GM11168 (cell line): ENCODE data around the gene BNIP2.
"Not testable (repeated sequence)": the region's sequence is repeated elsewhere in the genome, so short reads cannot be mapped to it uniquely, and the experiment has no call there.

Experiments used
- in situ Hi-C: fragments of 300-500 bp; cut with MboI; formaldehyde crosslinking; loops from one replicate; pipeline ENCODE4 v1.12.0; 2022; ENCODE audit warnings: low sequenced_read_pairs; ENCODE audit not compliant: unreplicated experiment

BNIP2 gene

DNA sequence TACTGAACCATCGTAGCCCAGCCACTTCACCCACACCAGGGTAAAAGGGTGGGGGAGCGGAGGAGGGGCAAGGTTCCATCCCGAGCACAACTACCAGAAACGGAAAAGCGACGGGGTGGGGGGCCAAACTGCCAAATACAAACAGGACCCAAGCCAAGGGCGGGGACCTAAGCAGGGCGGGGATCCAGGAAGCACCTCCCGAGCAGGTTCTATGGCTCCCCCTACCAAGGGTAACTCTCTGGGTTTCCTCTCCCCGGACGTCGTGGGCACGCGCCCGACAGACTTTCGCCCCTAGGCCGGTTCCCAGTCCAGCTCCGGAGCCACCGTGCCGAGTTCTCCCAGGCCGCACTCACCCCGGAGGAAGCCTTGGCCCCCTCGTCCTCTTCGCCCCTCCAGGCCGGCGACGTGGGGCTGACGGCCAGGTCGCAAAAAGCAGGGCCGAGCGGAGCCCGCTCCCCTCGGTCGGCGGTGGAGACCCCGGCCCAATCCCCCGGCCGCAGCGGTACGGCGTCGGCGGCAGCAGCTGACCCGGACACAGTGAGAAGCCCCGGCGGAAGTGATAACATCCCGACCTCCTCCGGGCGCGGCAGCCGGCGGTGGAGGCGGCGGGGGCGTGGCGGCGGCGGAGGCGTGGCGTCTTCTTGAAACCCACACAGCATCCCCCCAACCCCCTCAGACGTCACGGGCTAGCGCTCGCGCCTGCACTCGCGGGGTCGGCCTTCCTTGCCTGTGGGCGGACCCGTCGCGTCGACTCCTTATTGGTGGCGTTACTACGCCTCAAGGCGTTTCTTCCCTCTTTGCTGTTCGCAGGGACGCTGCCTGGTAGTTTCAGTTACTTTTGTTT is at the start of gene BNIP2:
Gene BNIP2 (minus strand): TSS at position 539 of the 844 bp plus-strand sequence. CDS start 6,863 bp downstream, outside the sequence.
- in situ Hi-C loops, result no loop called here

- in situ Hi-C loops, result loop anchor here (25.0 kb wide), 1 partner anchor 449 kb away; no protein-coding TSS in a partner anchor
These were observed 49.6 kb upstream of the BNIP2 start for GRCh38 chr15:59738676-59739075.

- in situ Hi-C loops, result loop anchor here (25.0 kb wide), 1 partner anchor 451 kb away; no protein-coding TSS in a partner anchor
These were observed 47.1 kb upstream of the BNIP2 start for GRCh38 chr15:59736181-59736580.

DNA sequence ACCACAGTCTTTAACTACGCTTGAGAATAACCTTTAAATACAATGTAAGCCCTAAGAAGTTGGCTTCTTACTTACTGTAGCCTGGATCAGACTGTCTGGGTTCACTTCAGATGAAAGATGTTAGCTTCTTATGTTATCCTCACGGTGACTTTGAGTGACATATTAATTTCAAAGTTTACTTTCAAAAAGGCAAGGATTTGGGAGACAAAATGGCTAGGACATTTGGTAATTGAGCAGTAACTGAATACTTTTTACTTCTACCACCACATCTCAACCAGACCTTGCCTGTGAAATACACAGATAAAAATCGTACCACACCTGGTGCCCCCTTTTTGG is 36.0 kb upstream of the BNIP2 start:
- in situ Hi-C loops, result loop anchor here (25.0 kb wide), 1 partner anchor 462 kb away; no protein-coding TSS in a partner anchor

- in situ Hi-C loops, result no loop called here
These were observed 34.7 kb upstream of the BNIP2 start for GRCh38 chr15:59723687-59724346.

DNA sequence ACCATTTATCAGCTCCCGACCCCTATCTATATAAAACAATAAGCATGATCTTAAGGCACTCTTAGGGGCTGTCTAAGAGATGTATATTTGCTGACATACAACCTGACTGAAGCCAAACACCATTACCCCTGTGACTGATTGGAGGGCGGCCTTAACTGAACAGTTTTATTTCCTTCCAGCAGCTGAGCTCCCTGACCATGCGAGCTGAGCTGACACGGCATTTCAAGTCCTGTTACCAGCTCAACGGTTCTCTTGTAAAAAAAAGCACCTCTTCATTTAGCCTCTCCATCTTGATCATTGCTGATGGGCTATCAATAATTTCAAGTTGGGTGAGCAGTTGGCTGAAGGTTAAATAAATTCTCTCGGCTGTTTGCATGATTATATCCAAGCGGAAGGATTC is 33.4 kb upstream of the BNIP2 start:
- in situ Hi-C loops, result no loop called here

GRCh38 chr15:59722037-59722436 is 32.9 kb upstream of the BNIP2 start:
- in situ Hi-C loops, result no loop called here

DNA sequence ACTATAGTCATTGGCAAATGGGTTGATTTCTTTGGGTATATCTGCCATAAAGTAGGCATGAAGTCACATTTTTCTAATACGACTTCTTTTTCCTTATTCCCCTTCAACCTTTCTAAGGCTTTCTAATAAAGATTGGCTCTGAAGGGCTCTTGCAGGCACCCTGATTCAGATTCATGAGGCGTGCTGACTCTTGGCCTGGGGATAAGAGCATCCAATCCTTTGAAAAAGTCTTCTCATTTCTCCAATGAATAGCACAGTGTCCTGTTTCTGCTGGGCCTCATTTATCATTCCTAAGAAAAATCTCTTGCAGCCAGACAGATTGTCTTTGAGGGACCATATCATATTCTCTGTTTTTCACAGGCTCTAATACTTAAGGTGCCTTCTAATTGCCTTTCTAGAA is 32.3 kb upstream of the BNIP2 start:
- in situ Hi-C loops, result no loop called here

DNA sequence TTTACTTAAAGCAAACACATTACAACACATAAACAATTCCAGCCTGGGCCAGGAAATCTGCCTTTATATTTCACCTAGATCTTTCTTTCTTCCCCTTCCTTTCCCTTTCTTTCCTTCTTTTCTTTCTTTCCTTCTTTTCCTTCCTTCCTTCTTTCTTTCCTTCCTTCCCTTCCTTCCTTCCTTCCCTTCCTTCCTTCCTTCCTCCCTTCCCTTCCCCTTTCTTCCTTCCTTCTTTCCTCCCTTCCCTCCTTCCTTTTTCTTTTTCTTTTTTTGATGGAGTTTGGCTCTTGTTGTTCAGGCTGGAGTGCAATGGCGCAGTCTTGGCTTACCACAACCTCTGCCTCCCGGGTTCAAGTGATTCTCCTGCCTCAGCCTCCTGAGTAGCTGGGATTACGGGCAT is 24.1 kb upstream of the BNIP2 start:
- in situ Hi-C loops, result no loop called here

DNA sequence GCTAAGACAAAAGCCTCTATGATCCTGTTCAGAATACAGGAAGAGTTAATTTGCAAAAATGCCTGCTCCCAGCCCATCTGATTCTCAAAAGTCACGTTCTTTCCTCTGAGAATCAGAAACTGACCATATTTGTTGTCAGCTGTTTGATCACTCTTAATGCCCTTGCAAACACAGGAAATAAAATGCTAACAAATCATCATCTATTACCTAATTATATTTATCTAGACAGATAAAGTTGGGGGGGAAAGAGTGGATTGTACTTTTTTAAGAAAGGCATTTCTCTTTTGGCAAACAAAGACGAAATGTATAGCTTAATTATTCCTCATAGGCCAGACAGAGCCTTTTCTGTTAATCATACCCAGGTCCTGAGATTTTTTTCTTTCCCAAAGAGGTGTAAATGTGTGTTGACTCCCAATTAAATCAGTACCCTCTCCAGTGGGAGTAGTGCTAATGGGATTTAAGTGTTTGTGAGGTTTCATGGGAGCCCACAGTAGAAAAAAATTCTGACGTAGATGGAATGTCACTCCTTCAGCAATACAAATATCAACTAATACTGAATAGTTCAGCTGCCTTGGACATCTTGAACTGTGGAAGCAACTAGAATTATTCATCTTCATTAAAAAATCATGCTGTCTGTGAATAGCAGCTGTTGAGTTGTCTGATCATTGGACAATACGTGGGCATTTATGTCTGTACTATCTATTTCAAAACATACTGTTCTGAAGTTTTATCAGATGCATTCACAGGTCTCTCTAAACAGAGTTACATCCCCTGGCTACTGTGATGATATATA is 22.5 kb upstream of the BNIP2 start:
- in situ Hi-C loops, result no loop called here

DNA sequence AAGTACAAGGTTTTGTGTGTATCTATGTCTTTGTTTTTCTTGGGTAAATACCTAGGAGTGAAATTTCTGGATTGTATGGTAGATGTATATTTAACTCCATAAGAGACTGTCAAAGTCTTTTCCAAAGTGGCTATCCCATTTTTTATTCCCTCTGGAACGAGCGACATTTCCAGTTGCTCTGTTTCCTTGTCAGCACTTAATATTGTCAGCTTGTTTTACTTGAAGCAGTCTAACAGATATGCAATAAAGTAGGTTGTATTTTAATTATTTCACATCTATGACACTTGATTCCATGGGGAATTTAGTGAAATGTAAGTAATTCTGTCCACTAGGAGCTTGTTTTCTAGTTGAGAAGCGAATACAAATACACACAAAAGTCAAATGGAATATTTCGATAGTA is 18.5 kb upstream of the BNIP2 start:
- in situ Hi-C loops, result no loop called here

DNA sequence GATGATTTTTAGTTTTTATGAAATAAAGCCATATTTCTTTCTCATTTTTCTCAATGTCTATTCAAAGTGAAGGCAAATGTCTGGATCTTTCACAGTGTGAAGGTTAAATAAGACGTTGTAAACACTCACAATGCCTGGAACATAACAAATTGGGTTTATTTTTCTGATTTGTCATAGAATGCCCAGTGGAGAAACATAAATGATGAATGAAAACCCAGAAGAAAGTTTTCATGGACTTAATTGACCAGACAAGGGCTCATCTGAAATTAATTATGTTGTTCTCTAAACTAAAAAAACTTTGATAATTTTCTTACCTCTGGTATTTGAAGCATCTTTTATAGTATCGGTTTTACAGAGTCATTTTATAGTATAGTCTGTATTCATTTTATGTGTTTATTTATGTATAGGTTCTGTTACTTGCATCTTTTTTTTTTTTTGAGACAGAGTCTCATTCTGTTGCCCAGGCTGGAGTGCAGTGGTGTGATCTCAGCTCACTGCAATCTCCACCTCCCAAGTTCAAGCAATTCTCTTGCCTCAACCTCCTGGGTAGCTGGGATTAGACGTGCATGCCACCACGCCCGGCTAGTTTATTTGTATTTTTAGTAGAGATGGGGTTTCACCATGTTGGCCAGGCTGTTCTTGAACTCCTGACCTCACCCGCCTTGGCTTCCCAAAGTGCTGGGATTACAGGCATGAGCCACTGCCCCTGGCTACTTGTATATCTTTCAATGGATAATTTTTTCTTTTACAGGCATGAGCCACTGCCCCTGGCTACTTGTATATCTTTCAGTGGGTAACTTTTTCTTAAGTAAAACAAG is 15.1 kb upstream of the BNIP2 start:
- in situ Hi-C loops, result no loop called here

DNA sequence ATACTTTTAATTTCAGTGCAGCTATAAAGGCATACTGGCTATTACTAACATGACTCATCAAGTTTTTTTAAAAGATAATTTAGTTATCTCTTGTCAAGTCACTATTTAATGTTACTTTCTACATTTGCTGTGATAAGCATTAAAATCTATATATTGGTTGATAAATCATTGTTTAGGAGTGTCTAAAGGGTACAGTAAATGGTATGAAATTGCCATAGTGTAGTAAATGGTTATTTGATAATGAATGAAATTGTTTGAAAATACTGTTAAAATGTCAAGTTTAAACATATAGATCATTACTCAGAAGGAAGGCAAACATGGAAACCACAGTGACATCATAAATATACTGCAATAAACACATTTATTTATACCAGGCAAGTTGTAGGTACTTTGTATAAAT is 13.2 kb upstream of the BNIP2 start:
- in situ Hi-C loops, result no loop called here

- in situ Hi-C loops, result no loop called here
These were observed 12.8 kb upstream of the BNIP2 start for GRCh38 chr15:59701880-59702279.

DNA sequence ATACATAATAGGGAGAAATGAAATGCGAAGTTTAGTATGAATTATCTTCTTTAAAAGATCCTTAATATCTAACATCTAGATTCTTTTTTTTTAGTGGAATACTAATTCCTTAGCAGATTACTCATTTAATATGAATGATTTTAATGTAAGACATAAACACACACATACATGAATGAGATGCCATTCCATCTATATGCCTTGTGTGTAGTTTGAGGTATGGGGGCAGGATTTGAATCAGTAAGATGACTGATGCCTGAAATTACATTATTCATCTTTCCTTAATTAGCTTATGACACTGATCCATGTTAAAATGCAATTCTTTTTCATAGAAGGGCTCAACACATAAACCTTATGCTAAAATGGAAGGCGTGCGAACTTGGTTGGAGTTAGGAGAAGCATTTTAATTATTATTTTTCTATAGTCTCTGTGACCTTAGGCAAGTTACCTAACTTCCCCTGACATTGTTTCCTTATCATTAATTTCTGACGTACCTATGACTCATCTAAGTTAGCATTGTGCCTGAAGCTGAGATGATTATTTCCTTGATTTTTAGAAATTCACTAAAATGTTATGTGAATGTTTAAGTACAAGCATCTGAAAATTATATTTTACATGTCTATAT is 10.8 kb upstream of the BNIP2 start:
- in situ Hi-C loops, result no loop called here

DNA sequence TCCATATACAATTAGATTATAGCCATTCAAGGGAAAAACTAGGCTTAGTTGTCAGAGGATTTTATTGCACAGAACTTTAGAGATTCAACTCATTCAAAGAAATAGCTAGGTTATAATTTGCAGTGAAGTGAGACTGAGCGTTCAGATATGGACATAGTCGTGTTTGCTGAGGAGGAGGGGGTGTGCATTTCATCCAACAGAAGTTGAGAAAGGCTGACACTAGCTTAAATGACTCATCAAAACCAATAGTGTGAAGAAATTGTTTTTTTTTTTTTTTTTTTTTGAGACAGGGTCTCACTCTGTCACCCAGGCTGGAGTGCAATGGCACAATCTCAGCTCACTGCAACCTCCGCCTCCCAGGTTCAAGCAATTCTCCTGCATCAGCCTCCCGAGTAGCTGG is 8.9 kb upstream of the BNIP2 start:
- in situ Hi-C loops, result not testable (repeated sequence)

DNA sequence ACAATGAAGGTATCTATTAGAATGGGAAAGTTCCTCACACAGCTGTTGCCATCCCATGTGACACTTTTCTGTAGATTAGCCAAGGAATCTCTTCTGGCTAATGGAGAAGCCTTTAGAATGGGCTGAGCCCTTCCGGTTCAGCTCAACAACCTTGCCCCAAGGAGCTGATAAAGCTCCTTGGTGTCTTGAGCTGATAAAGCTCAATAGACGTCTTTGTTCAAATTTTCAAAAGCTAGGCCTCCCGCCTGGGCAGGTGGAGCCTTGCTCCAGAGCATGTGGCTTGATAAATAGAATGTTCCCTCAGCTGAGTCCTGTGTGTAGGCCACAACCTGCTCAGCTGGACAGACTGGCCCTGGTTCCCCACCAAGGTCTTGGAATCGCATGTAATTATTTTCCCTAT is 7.2 kb upstream of the BNIP2 start:
- in situ Hi-C loops, result no loop called here

GRCh38 chr15:59694779-59695178 is 5.7 kb upstream of the BNIP2 start:
- in situ Hi-C loops, result no loop called here

DNA sequence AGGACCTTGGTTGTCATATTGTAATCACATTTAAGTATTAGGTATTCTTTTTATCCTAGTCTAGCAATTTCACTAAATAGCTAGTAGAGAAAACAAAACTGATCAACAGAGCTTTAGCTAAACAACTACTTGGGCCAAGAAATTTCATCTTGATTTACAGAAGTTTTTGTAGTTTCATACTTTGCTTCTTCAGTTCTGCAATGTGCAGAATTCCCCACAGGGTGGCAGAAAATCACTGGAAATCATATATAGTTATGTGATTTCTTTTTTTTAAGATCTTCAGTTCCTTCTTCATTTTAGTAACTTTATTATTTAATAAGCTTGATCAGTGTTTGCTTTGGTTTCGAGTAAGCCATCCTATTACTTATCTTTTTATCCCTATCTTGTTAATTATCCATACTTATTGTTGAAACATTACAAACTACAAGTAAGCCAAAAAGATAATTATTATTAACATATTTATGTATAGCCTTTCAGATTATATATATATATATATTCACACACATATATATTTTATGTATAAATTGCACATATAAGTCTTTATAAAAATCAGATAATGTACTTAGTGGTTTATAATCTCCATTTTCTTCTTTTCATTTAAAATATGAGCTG is 2.2 kb upstream of the BNIP2 start:
- in situ Hi-C loops, result no loop called here
